Measurements from ENCODE around the gene SMIM23.

SMIM23 gene

GRCh38 chr5:171785517-171785916 is at the start of gene SMIM23:
SMIM23 (plus strand) TSS chr5:171785817; CDS start chr5:171785872, 55 bp downstream.
- no peak for DNase-seq

- DNase-seq = no peak
These were observed 48.4 kb upstream of the SMIM23 start for GRCh38 chr5:171736976-171737891.

DNA sequence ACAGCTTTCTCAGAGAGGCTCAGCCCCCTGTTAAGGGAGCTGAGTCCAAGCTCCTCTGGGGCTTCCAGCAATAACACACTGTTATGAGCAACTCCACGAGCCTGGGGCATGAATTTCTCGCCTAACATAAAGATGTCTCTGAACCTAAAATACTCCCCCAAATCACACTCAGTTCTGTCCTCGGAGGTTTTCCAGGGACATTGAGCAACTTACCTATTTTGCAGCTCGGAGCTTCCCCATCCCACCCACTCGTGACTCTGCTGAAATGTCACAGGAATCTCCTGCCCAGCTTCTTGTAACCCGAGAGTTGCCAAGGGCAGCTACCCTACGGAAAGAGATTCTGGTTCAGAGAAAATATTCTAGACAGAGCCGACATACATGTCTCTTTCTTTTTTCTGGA is 47.1 kb upstream of the SMIM23 start:
- DNase-seq = no peak

DNA sequence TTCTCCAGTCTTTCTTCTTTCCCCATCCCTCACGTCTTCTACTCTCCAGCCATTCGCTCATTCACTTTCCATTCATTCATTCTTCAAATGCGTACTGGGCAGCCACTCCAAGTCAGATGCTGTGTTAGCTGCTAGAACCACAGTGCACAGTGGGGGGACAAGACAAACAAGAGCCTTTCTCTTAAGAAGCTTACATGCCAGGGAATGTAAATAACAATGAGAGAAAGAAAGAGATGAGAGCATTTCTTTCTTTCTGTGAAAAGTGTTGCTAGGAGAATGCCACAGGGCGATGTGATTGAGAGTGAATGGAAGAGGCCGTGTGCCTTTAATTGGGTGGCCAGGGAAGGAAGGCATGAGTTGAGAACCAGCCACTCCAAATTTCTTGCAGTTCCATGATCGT is 46.3 kb upstream of the SMIM23 start:
- no peak for DNase-seq

GRCh38 chr5:171743436-171744076 is 42.1 kb upstream of the SMIM23 start:
- no peak for DNase-seq

DNA sequence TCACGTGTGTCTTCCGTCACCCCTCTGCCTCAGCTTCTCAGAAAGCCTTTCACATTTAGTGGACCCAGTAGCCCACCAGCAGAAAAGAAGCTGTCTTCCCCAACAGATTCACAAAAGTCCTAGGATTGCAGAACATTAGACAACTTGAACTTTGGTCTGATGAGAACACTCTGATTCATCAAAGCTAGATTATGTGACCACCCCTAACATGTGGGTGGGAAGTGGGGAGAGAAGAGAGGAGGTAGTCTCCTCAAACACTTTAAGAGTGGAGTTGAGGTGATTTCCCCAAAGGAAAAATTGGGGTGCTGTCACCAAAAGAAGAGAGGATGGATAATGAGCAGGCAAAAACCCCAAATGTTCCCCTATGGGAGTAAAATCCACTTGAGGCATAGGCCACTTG is 41.4 kb upstream of the SMIM23 start:
- DNase-seq = no peak

DNA sequence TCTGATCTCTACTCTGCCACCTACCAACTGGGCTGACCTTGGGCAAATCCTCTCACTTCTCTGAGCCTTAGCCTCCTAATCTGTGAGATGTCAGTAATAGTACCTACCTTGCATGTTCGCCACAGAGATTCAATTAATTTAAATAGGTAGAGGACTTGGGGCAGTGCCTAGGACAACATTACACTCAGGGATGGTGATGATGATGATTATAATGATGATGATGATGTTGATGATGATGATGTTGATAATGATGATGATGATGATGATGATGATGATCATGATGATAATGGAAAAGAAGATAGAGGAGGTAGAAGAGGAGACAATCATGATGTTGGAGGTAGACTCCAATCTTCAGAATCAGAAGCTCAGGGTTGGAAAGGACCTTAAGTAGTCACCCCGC is 40.7 kb upstream of the SMIM23 start:
- DNase-seq = no peak

- no peak for DNase-seq
These were observed 40.0 kb upstream of the SMIM23 start for GRCh38 chr5:171745602-171746001.

GRCh38 chr5:171747061-171747859 is 38.4 kb upstream of the SMIM23 start:
- no peak for DNase-seq

GRCh38 chr5:171748720-171749119 is 36.9 kb upstream of the SMIM23 start:
- DNase-seq = no peak

DNA sequence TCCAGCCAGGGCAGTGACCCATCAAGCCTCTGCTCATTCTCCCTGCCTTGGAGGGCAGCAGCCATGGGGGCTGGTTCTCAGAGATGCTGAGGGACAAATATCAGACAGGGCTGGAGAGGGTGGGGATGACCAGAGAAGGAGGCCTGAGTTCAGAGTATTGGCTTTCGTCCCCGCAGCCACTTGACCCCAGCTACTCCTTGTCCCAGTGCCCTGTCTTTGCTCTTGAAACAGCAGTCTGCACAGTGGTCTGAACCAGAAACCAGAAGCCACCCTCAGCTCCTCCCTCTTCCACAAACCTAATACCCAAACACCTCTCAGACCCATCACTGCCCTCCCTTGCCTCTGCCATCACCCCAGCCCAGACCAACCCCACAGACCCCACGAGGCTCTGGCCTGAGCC is 36.3 kb upstream of the SMIM23 start:
- DNase-seq = no peak

- DNase-seq = no peak
These were observed 35.3 kb upstream of the SMIM23 start for GRCh38 chr5:171750311-171750788.

DNA sequence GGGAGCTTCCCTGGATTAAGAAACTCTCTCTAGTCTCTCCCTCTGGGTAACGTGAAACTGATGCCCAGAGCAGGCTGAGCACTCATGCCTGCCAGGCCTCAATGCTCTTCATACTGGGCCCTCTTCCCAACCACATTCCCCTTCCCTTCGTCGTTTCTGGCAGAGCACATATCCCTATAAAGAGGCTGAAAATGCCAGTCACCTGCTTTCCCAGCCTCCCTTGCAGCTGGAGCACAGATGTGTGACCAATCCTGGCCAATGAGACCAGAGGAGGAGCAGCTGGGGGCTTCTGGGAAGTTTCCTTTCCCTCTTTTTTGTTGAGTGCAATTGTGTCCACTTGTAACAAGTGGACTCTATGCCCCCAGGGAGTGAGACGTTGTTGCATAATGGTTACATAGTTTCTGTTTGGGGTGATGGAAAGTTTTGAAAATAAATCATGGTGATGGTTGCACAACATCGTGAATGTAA is 30.2 kb upstream of the SMIM23 start:
- no peak for DNase-seq

- DNase-seq = peak; percentile 73
These were observed 27.6 kb upstream of the SMIM23 start for GRCh38 chr5:171757853-171758535.

GRCh38 chr5:171759777-171760176 is 25.8 kb upstream of the SMIM23 start:
- no peak for DNase-seq

DNA sequence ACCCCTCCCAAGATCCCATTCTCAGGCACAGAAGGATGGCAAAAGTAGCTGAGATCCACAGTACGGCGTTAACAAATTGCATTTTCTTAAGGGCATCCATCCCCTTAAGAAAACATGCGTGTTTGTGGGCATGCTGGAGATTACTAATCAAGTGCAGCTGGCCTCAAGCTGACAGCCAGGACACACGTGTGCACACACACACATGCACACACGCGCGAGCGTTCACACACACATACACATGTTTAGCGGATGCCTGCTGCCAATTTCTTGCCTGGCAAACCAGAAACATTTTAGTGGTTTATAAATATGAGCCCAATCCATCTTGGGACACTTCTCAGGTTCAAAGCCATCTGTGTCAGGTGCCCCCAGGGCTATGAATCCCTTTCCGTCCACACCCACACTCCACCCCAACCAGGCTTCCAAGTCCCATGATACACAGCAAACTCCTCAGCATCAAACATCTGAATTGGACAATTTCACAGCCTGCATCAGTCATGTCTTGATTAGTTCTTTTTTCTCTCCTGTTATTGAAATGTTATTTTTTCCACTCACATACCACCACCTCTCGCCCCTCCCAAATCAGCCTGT is 23.5 kb upstream of the SMIM23 start:
- no peak for DNase-seq

- no peak for DNase-seq
These were observed 22.7 kb upstream of the SMIM23 start for GRCh38 chr5:171762903-171763302.

GRCh38 chr5:171764265-171764664 is 21.4 kb upstream of the SMIM23 start:
- no peak for DNase-seq

GRCh38 chr5:171766875-171767274 is 18.7 kb upstream of the SMIM23 start:
- no peak for DNase-seq

- DNase-seq = no peak
These were observed 15.5 kb upstream of the SMIM23 start for GRCh38 chr5:171770153-171770552.

DNA sequence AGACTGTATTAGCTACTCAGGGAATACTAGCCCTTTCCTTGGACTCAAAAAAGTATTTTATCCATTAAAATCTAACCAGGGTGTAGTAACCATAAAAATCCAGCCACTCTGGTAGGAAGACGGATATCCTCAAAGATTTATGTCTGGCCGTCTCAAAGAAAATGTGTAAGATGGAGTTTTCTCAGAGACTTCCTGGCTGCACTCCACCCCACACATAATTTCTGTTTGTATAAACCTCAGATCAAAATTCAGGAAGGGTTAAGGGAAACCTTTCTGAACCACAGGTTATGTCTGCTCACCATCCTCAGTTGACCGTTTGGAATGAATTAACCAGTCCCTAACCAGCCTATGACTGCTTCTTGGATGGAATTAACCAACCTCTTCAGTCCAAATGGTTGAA is 13.8 kb upstream of the SMIM23 start:
- DNase-seq = no peak

GRCh38 chr5:171773106-171773505 is 12.5 kb upstream of the SMIM23 start:
- DNase-seq = no peak
